Measurements from ENCODE around the gene TMEM59L. TPM values are rescaled to one million over a fixed set of nuclear protein-coding genes. Genes with fewer than 3 reads are reported as not detected.

The TMEM59L gene
- total and polyA plus RNA-seq, 10 of the 15 experiments (the other 5 are each of a cell fraction or from before 2014, with no cell fraction given) = 0.06 TPM; not detected in 9

GRCh38 chr19:18653853-18654252, 41.2 kb downstream of the TMEM59L start:
- WGBS (ENCODE audit: insufficient coverage, insufficient replicate concordance, low lambda C conversion rate, missing lambda C conversion rate) = no CpG with 5 or more reads among the region's 1 CpG

More at GRCh38 chr19:18653853-18654252, 41.2 kb downstream of the TMEM59L start:
- Histone ChIP-seq H3K27me3 (replicated peaks in 1 of 2; ENCODE audit: control insufficient read depth in 2 of 2, insufficient read depth in 2 of 2, low read length in 1 of 2) (no peaks in the 10 kb centered on the region), H3K4me2 (ENCODE audit: control insufficient read depth, insufficient read depth) (no peak overlapping the region), H2AFZ (ENCODE audit: control insufficient read depth, low read depth, low read length) (no peak overlapping the region), H3K4me1 (ENCODE audit: control insufficient read depth, insufficient read depth, low read length) (peaks cover 26% of the 10 kb centered on the region), H3K36me3 (ENCODE audit: control insufficient read depth in 2 of 2, insufficient read depth in 2 of 2, low read length in 1 of 2) (no peaks in the 10 kb centered on the region; a peak in 2 of 4 replicates), H3K79me2 (ENCODE audit: control insufficient read depth, insufficient read depth, low read length) (no peaks in the 10 kb centered on the region), H4K20me1 (ENCODE audit: control insufficient read depth, insufficient read depth) (peaks cover 5% of the 10 kb centered on the region; the same call in 1 of the 2 replicates), H3K27ac (ENCODE audit: control insufficient read depth, insufficient read depth) (no peak overlapping the region), H3K9me3 (replicated peaks; ENCODE audit: control insufficient read depth, insufficient read depth, low read length) (no peaks in the 10 kb centered on the region), H3K4me3 (no peak overlapping the region), H3K9ac (ENCODE audit: control insufficient read depth, insufficient read depth, low read length) (no peak overlapping the region)
- no peak for DNase-seq (ENCODE audit: low read depth, low spot score)
- no TSS peak for BruUV-seq (replicated peaks)
- in situ Hi-C loops (cut with MboI) (no loop called here), intact Hi-C loops (cut with micrococcal nuclease; ENCODE audit: unreplicated experiment) (no loop called here)
- ATAC-seq = no peak
- CTCF ChIA-PET = no interaction called here
- SMC1A ChIA-PET (ENCODE audit: uncharacterized antibody, unreplicated experiment) = no interaction called here
- FAIRE-seq = no peak
- RAD21 ChIA-PET (ENCODE audit: unreplicated experiment) = no interaction called here
- no peak for TF ChIP-seq PKNOX1 (IDR thresholded peaks at IDR 0.05)
- no peak for TF ChIP-seq TCF12 (IDR thresholded peaks at IDR 0.05; ENCODE audit: low read depth, low read length)
- no peak for TF ChIP-seq BRCA1 (IDR thresholded peaks at IDR 0.05; ENCODE audit: low read depth, low read length)
- TF ChIP-seq DPF2 (IDR thresholded peaks at IDR 0.05) = no peak
- TF ChIP-seq PAX5 (IDR thresholded peaks at IDR 0.05; ENCODE audit: borderline replicate concordance, low read depth, low read length) = no peak
- no peak for TF ChIP-seq EED (IDR thresholded peaks at IDR 0.05; ENCODE audit: low read depth)
- no peak for TF ChIP-seq CREM (IDR thresholded peaks at IDR 0.05; ENCODE audit: low read depth)
- no peak for TF ChIP-seq EP300 (IDR thresholded peaks at IDR 0.05; ENCODE audit: borderline replicate concordance in 1 of 2, control insufficient read depth in 1 of 2, low read depth in 2 of 2, low read length in 2 of 2)
- no peak for TF ChIP-seq POLR2A (IDR thresholded peaks at IDR 0.05; ENCODE audit: low read depth, low read length)
- no peak for TF ChIP-seq BHLHE40 (IDR thresholded peaks at IDR 0.05; ENCODE audit: borderline replicate concordance in 1 of 2, low read depth in 2 of 2, low read length in 1 of 2)
- no peak for TF ChIP-seq SPI1 (IDR thresholded peaks at IDR 0.05; ENCODE audit: borderline replicate concordance, insufficient read depth, low read depth, low read length)
- TF ChIP-seq RB1 (IDR thresholded peaks at IDR 0.05; ENCODE audit: borderline replicate concordance) = no peak
- TF ChIP-seq EZH2 (IDR thresholded peaks at IDR 0.05; ENCODE audit: borderline replicate concordance, control insufficient read depth, low read depth, low read length) = no peak
- TF ChIP-seq FOXK2 (IDR thresholded peaks at IDR 0.05) = no peak
- no peak for TF ChIP-seq BCL3 (IDR thresholded peaks at IDR 0.05; ENCODE audit: borderline replicate concordance, insufficient read depth, low read depth, low read length, poor library complexity, severe bottlenecking)
- no peak for TF ChIP-seq MTA3 (IDR thresholded peaks at IDR 0.05; ENCODE audit: borderline replicate concordance, low read length)
- TF ChIP-seq BMI1 (IDR thresholded peaks at IDR 0.05; ENCODE audit: borderline replicate concordance) = no peak
- TF ChIP-seq ZNF384 (IDR thresholded peaks at IDR 0.05; ENCODE audit: borderline replicate concordance, low read depth, low read length) = no peak
- TF ChIP-seq STAT1 (conservative IDR thresholded peaks at IDR 0.05) = no peak
- TF ChIP-seq ATF3 (IDR thresholded peaks at IDR 0.05; ENCODE audit: borderline replicate concordance, extremely low read depth, low read depth, low read length) = no peak
- POLR2A ChIA-PET = no interaction called here
